Effector CD8-positive, alpha-beta T cell (primary cell): ENCODE results near the gene IPO5.
A peak's percentile ranks its signal among the peaks of the same experiment; 100 is the strongest.
"Not testable (repeated sequence)": the region's sequence is repeated elsewhere in the genome, so short reads cannot be mapped to it uniquely, and the experiment has no call there.

Experiments
- DNase-seq: peaks from one replicate; lab custom pipeline; 2025; lab: John Stamatoyannopoulos, UW

The IPO5 gene

GRCh38 chr13:97949316-97949715 is 4.2 kb upstream of the IPO5 start:
- not testable (repeated sequence) for DNase-seq

GRCh38 chr13:97951376-97951775 is 2.1 kb upstream of the IPO5 start:
- DNase-seq: no peak

GRCh38 chr13:97952831-97953230 is 644 bp upstream of the IPO5 start:
- not testable (repeated sequence) for DNase-seq

GRCh38 chr13:97961340-97961739 is 7.9 kb downstream of the IPO5 start:
- no peak for DNase-seq

- no peak for DNase-seq
Measured at GRCh38 chr13:97962887-97963286, 9.4 kb downstream of the IPO5 start.

GRCh38 chr13:97967226-97967625 is 13.8 kb downstream of the IPO5 start:
- DNase-seq: no peak

GRCh38 chr13:97967948-97968347 is 14.5 kb downstream of the IPO5 start:
- no peak for DNase-seq

GRCh38 chr13:97971519-97971918 is 18.0 kb downstream of the IPO5 start:
- no peak for DNase-seq

GRCh38 chr13:97974773-97975172 is 21.3 kb downstream of the IPO5 start:
- no peak for DNase-seq

- no peak for DNase-seq
Measured at GRCh38 chr13:97975280-97975847, 21.9 kb downstream of the IPO5 start.

- peak; percentile 86 for DNase-seq
Measured at GRCh38 chr13:97975848-97976609, 22.6 kb downstream of the IPO5 start.

- DNase-seq: no peak
Measured at GRCh38 chr13:97976610-97977521, 23.4 kb downstream of the IPO5 start.

GRCh38 chr13:97977982-97978381 is 24.5 kb downstream of the IPO5 start:
- DNase-seq: no peak

GRCh38 chr13:97978651-97979050 is 25.2 kb downstream of the IPO5 start:
- no peak for DNase-seq

GRCh38 chr13:97979051-97979450 is 25.6 kb downstream of the IPO5 start:
- no peak for DNase-seq

- DNase-seq: no peak
Measured at GRCh38 chr13:97979556-97979955, 26.1 kb downstream of the IPO5 start.

- no peak for DNase-seq
Measured at GRCh38 chr13:97982286-97982685, 28.8 kb downstream of the IPO5 start.

GRCh38 chr13:97986835-97987234 is 33.4 kb downstream of the IPO5 start:
- no peak for DNase-seq

- DNase-seq: no peak
Measured at GRCh38 chr13:97999653-98000052, 46.2 kb downstream of the IPO5 start.

GRCh38 chr13:98004107-98004506 is 50.6 kb downstream of the IPO5 start:
- DNase-seq: no peak

GRCh38 chr13:98004997-98005396 is 51.5 kb downstream of the IPO5 start:
- not testable (repeated sequence) for DNase-seq

- DNase-seq: no peak
Measured at GRCh38 chr13:98007001-98007400, 53.5 kb downstream of the IPO5 start.

- DNase-seq: no peak
Measured at GRCh38 chr13:98013241-98013640, 59.8 kb downstream of the IPO5 start.
